Type B pancreatic cell (in vitro differentiated cells): ENCODE results near the gene TP53. TPM values are rescaled to one million over a fixed set of nuclear protein-coding genes. Genes with fewer than 3 reads are reported as not detected.

Source experiments
- DNase-seq: peaks from one replicate; pipeline ENCODE4 v3.0.0; 2021; ENCODE audit warnings: mixed read lengths; ENCODE audit not compliant: unreplicated experiment; ENCODE audit errors: extremely low spot score
- H3K27ac Mint-ChIP-seq: 2 replicates; pipeline ENCODE4 v1.8.0; 2021; ENCODE audit warnings: mild to moderate bottlenecking, mixed read lengths
- H3K27me3 Mint-ChIP-seq: 2 replicates; pipeline ENCODE4 v1.8.0; 2021; ENCODE audit warnings: mixed read lengths
- H3K36me3 Mint-ChIP-seq: 2 replicates; pipeline ENCODE4 v1.8.0; 2021; ENCODE audit warnings: mixed read lengths
- H3K4me1 Mint-ChIP-seq: one replicate; pipeline ENCODE4 v1.8.0; 2021; ENCODE audit warnings: mixed read lengths; ENCODE audit not compliant: unreplicated experiment
- H3K4me3 Mint-ChIP-seq: 2 replicates; pipeline ENCODE4 v1.8.0; 2021; ENCODE audit warnings: mild to moderate bottlenecking, mixed read lengths
- H3K9me3 Mint-ChIP-seq: 2 replicates; pipeline ENCODE4 v1.8.0; 2021; ENCODE audit warnings: mixed read lengths
- CTCF ChIP-seq: fragments of 200-600 bp; sonication (generic); conservative IDR thresholded peaks from 2 replicates; pipeline ENCODE4 v1.5.0; 2021; ENCODE audit warnings: antibody characterized with exemption, mild to moderate bottlenecking
- total RNA-seq: library from RNA; stranded (reverse); gene quantifications from 2 replicates; pipeline ENCODE4 v1.2.1, GENCODE V29; 2021; ENCODE audit warnings: low replicate concordance

TP53 gene
- total RNA-seq, 1 donor from 2014 or later, result 123 TPM

- no peak for TF ChIP-seq CTCF
- Mint-ChIP-seq H3K36me3 (peaks cover 17% of the 10 kb centered on the region), H3K27ac (no peak overlapping the region), H3K4me1 (peaks cover 2% of the 10 kb centered on the region), H3K4me3 (no peak overlapping the region), H3K9me3 (no peaks in the 10 kb centered on the region), H3K27me3 (no peaks in the 10 kb centered on the region)
- DNase-seq, result no peak
These were observed 10.7 kb upstream of the TP53 start for GRCh38 chr17:7697828-7698588.

- Mint-ChIP-seq H3K36me3 (peaks cover 17% of the 10 kb centered on the region), H3K27ac (no peak overlapping the region), H3K4me3 (no peak overlapping the region), H3K27me3 (no peaks in the 10 kb centered on the region), H3K4me1 (no peaks in the 10 kb centered on the region), H3K9me3 (no peaks in the 10 kb centered on the region)
- DNase-seq, result no peak
- TF ChIP-seq CTCF, result no peak
These were observed 8.3 kb upstream of the TP53 start for GRCh38 chr17:7695586-7695985.

- Mint-ChIP-seq H3K27ac (peak overlapping the region; percentile 99), H3K4me1 (peaks cover 25% of the 10 kb centered on the region), H3K36me3 (peaks cover 16% of the 10 kb centered on the region), H3K27me3 (peaks cover 3% of the 10 kb centered on the region), H3K9me3 (no peaks in the 10 kb centered on the region), H3K4me3 (peak overlapping the region; percentile 97)
- DNase-seq, result no peak
- no peak for TF ChIP-seq CTCF
These were observed 1.6 kb upstream of the TP53 start for GRCh38 chr17:7688808-7689316.

GRCh38 chr17:7687908-7688807 is 868 bp upstream of the TP53 start, which contains the start of gene WRAP53:
Gene WRAP53 (plus strand): TSS chr17:7688477. CDS start chr17:7688649, 172 bp downstream.
- peak within 1 kb of the TSS; percentile 97 for H3K4me3 Mint-ChIP-seq
- H3K36me3 Mint-ChIP-seq, result peaks cover 12% of the 10 kb centered on the region
- peak; percentile 98 for DNase-seq
- peaks cover 25% of the 10 kb centered on the region for H3K4me1 Mint-ChIP-seq
- H3K27me3 Mint-ChIP-seq, result peaks cover 3% of the 10 kb centered on the region
- TF ChIP-seq CTCF, result peak; percentile 100
- peak within 1 kb of the TSS; percentile 99 for H3K27ac Mint-ChIP-seq
- no peaks in the 10 kb centered on the region for H3K9me3 Mint-ChIP-seq

- peaks cover 25% of the 10 kb centered on the region for H3K4me1 Mint-ChIP-seq
- peak overlapping the region; percentile 97 for H3K4me3 Mint-ChIP-seq
- peaks cover 12% of the 10 kb centered on the region for H3K36me3 Mint-ChIP-seq
- DNase-seq, result peak; percentile 81
- H3K27me3 Mint-ChIP-seq, result peaks cover 3% of the 10 kb centered on the region
- H3K27ac Mint-ChIP-seq, result peak overlapping the region; percentile 99
- TF ChIP-seq CTCF, result no peak
- no peaks in the 10 kb centered on the region for H3K9me3 Mint-ChIP-seq
These were observed 843 bp downstream of the TP53 start for GRCh38 chr17:7686222-7687071.
